AG09309 (cell line): ENCODE measurements around the gene MAP3K12.
"Not testable (repeated sequence)": the region's sequence is repeated elsewhere in the genome, so short reads cannot be mapped to it uniquely, and the experiment has no call there.

Source experiments
- DNase-seq: peaks from one replicate; pipeline ENCODE4 v3.0.0-alpha.2; 2010; ENCODE audit warnings: low read depth
- H3K4me3 ChIP-seq: 2 replicates; pipeline ENCODE4 v1.5.1; 2011; ENCODE audit warnings: mild to moderate bottlenecking, low read depth, low read length, moderate library complexity; ENCODE audit not compliant: control insufficient read depth
- TF ChIP-seq, protein P1 (sequence below): IDR thresholded peaks from 2 replicates; pipeline ENCODE4 v1.5.1; 2011; ENCODE audit warnings: mild to moderate bottlenecking, low read depth, low read length, inconsistent platforms; ENCODE audit not compliant: insufficient read depth, control insufficient read depth; ENCODE audit errors: missing control alignments

The MAP3K12 gene

DNA sequence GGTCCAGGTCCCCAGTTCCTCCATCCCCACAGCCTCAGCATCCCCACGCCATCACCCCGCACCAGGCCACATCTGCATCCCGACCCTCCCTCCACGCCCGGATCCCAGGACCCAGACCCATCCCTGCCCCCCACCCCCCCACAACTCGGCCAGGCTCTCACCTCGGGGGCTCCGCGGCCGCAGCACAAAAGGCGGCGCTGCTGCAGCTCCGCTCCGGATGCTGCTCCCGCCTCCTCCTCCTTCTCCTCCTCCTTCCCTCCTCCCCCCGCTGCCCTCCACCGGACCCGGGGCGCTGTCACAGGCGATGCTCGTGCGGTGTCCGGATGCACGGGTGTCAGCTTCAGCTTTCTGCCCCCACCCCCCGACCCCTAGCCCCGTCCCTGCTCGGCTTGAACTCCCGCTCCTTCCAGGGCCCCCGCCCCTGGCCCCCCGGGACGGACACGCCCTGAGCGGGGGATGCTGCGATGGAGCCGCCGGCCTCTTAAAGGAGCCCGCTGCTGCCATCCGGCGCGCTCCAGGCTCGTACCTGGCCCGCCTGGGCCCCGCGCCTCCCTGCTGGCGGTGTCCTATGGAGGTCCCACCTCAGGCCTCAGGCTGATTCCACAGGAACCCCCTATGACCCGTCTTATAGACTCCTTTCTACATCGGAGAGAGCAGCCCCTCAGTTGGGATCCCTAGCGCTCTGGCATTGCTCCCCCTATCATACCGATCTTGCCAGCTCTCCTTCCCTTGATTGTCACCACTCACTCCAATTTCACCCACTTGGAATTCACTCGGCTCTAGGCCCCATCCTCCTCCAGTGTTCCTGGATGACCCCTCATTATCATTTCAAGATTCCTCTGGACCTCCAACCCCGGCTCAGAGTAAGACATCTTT lies at the start of gene MAP3K12:
Gene MAP3K12 (minus strand): TSS at position 193 of the 876 bp plus-strand sequence. CDS start 12,067 bp downstream, outside the sequence.
- DNase-seq = no peak
- TF ChIP-seq, protein P1, sequence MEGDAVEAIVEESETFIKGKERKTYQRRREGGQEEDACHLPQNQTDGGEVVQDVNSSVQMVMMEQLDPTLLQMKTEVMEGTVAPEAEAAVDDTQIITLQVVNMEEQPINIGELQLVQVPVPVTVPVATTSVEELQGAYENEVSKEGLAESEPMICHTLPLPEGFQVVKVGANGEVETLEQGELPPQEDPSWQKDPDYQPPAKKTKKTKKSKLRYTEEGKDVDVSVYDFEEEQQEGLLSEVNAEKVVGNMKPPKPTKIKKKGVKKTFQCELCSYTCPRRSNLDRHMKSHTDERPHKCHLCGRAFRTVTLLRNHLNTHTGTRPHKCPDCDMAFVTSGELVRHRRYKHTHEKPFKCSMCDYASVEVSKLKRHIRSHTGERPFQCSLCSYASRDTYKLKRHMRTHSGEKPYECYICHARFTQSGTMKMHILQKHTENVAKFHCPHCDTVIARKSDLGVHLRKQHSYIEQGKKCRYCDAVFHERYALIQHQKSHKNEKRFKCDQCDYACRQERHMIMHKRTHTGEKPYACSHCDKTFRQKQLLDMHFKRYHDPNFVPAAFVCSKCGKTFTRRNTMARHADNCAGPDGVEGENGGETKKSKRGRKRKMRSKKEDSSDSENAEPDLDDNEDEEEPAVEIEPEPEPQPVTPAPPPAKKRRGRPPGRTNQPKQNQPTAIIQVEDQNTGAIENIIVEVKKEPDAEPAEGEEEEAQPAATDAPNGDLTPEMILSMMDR = peak; percentile 11

DNA sequence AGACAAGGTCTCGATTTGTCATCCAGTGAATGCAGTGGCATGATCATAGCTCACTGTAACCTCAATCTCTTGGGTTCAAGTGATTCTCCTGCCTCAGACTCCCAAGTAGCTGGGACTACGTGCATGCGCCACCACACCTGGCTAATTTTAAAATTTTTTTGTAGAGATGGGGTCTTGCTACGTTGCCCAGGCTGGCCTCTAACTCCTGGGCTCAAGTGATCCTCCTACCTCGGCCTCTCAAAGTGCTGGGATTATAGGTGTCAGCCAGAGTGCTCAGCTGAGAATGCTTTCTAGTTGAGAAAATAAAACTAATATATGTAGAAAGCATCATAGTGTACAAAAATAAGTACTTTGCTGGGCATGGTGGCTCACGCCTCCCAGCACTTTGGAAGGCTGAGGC lies 49.1 kb upstream of the MAP3K12 start:
- DNase-seq, H3K4me3 ChIP-seq: not testable (repeated sequence)

More for the DNA sequence above, at the start of gene MAP3K12:
- peak within 1 kb of the TSS; percentile 64 for H3K4me3 ChIP-seq

- no peak overlapping the region for H3K4me3 ChIP-seq
- TF ChIP-seq, protein P1 = peak; percentile 92
- peak; percentile 46 for DNase-seq
These were observed 44.3 kb upstream of the MAP3K12 start for GRCh38 chr12:53543539-53543938.

DNA sequence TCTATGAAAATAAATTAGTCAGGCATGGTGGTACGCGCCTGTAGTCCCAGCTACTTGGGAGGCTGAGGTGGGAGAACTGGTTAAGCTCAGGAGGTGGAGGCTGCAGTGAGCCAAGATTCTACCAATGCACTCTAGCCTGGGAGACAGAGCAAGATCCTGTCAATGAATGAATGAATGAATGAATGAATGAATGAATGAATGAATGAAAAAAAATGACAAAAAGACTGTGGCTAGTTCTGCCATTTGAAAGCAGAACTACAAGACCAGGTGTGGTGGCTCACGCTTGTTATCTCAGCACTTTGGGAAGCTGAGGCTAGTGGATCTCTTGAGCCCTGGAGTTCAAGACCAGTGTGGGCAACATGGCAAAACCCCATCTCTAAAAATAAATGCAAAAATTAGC lies 40.3 kb upstream of the MAP3K12 start:
- DNase-seq = no peak
- H3K4me3 ChIP-seq = no peak overlapping the region
- TF ChIP-seq, protein P1 = no peak

DNA sequence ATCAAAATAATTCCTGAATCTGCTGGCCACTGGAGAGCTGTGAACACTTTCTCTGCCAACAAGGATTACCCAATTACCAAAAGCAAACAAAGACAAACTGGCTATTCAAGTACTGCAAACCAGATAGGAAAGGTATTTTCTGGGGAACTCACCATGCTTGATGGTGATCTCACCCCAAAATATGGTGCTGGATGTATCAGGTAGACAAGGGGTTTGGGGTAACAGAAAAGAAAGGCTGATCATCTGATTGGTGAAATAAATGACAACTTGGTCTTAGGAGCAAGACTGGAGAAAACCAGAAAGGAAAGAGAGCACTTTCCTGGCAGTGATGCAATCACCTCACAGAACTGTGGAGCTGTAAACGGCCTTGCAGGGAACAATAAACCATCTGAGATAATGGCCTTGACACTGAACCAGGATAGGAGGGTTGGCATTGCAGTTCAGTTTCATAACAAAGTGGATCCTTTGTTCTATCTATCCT lies 39.0 kb upstream of the MAP3K12 start:
- DNase-seq = peak; percentile 84
- TF ChIP-seq, protein P1 = no peak
- no peak overlapping the region for H3K4me3 ChIP-seq

GRCh38 chr12:53536962-53537361 lies 37.7 kb upstream of the MAP3K12 start:
- no peak for DNase-seq
- TF ChIP-seq, protein P1 = no peak
- no peak overlapping the region for H3K4me3 ChIP-seq

DNA sequence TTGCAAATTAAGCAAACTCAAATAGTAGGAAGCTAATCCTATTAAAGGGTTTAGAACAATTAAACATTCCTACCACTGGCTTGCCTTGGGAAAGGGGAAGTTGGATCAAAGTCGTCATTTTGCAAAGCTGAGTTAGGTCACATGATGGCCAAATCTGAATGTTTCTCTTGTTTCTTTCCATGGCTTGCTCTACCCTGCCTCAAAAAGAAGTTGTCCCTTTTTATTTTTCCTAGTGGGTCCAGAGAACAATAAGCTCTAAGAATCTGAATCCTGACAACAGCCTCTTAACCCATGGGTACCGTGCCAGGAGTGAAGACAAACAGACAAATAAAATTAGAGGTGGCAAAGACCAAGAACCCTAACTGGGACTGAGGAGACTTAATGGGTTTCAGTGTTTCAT lies 34.2 kb upstream of the MAP3K12 start:
- no peak for DNase-seq
- TF ChIP-seq, protein P1 = no peak
- no peak overlapping the region for H3K4me3 ChIP-seq
